Kidney (tissue), 14 donors: Measurements from ENCODE around the gene AR. TPM values are rescaled to one million over a fixed set of nuclear protein-coding genes. Genes with fewer than 3 reads are reported as not detected.

Experiments
- DNase-seq, 5 donors: peaks; one replicate each; pipeline ENCODE4 v3.0.0-alpha.2; 2013 to 2020
- FAIRE-seq: peaks from 2 replicates; lab custom pipeline; 2012; peaks lifted over from hg19 to GRCh38; lab: Jason Lieb, UNC
- H3K27ac ChIP-seq, 2 donors: one replicate each; pipeline ENCODE4 v1.7.0; 2013; ENCODE audit warnings: low read depth in 2 of 2, low read length in 2 of 2, inconsistent platforms in 1 of 2
- H3K27me3 ChIP-seq: one replicate; pipeline ENCODE4 v1.7.1; 2013; ENCODE audit warnings: low read length, inconsistent platforms; ENCODE audit not compliant: control insufficient read depth, insufficient read depth
- H3K36me3 ChIP-seq, 3 donors: one replicate each; pipeline versions ENCODE4 v1.7.0 to v1.7.1; 2013; ENCODE audit warnings: low read length in 3 of 3, control low read depth in 1 of 3, inconsistent platforms in 1 of 3; ENCODE audit not compliant: insufficient read depth in 3 of 3, control insufficient read depth in 2 of 3
- H3K4me1 ChIP-seq, 3 donors: one replicate each; pipeline versions ENCODE4 v1.7.0 to v1.7.1; 2013; ENCODE audit warnings: low read length in 3 of 3, inconsistent platforms in 1 of 3, low read depth in 1 of 3; ENCODE audit not compliant: control insufficient read depth in 2 of 3, insufficient read depth in 2 of 3
- H3K4me3 ChIP-seq, 3 donors: one replicate each; pipeline versions ENCODE4 v1.7.0 to v1.8.1; 2013; ENCODE audit warnings: low read length in 3 of 3, control low read depth in 1 of 3, inconsistent platforms in 1 of 3
- H3K9ac ChIP-seq, 3 donors: one replicate each; pipeline versions ENCODE4 v1.7.0 to v1.7.1; 2013; ENCODE audit warnings: low read length in 3 of 3, control low read depth in 1 of 3, inconsistent platforms in 1 of 3
- H3K9me3 ChIP-seq, 3 donors: one replicate each; pipeline versions ENCODE4 v1.7.0 to v1.7.1; 2013; ENCODE audit warnings: low read length in 3 of 3, control low read depth in 1 of 3, inconsistent platforms in 1 of 3; ENCODE audit not compliant: control insufficient read depth in 2 of 3, insufficient read depth in 1 of 3
- intact Hi-C: fragments of 100-400 bp; cut with DNase I; formaldehyde crosslinking; loops from one replicate; pipeline ENCODE4 v1.11.1; 2022
- polyA plus RNA-seq: library from polyadenylated mRNA; stranded (reverse); fragments of 350-450 nt; fragmentation: Illumina TruSeq; extraction: RNeasy Lipid Tissue Mini Kit (QIAGEN cat#74804); gene quantifications from one replicate; pipeline ENCODE4 v1.2.3, GENCODE V29; 2014; ENCODE audit warnings: low read depth, low replicate concordance; ENCODE audit not compliant: insufficient read depth
- total RNA-seq: library from RNA; stranded (reverse); fragmentation: NEBNext Ultra II Directional; extraction: Animal tissue kit (Norgen Biotek cat#: 25700); gene quantifications from one replicate; pipeline ENCODE4 v1.2.1, GENCODE V29; 2021
- TF ChIP-seq, protein P1 (sequence below): IDR thresholded peaks from 3 replicates; pipeline ENCODE4 v1.5.1; 2012; ENCODE audit warnings: mild to moderate bottlenecking, moderate library complexity, borderline replicate concordance; ENCODE audit not compliant: insufficient read depth; ENCODE audit errors: extremely low read depth
- donor health status: control.
- donor health status: control.
- donor health status: control.
- donor health status: control.
- donor health status: control.
- donor health status: DM: yes; HTN: yes; CAD: no.
- donor health status: Normal renal cell carcinoma (clear cell type).

AR gene
- total and polyA plus RNA-seq, 2 donors from 2014 or later, result 1.6 to 13.6 TPM

DNA sequence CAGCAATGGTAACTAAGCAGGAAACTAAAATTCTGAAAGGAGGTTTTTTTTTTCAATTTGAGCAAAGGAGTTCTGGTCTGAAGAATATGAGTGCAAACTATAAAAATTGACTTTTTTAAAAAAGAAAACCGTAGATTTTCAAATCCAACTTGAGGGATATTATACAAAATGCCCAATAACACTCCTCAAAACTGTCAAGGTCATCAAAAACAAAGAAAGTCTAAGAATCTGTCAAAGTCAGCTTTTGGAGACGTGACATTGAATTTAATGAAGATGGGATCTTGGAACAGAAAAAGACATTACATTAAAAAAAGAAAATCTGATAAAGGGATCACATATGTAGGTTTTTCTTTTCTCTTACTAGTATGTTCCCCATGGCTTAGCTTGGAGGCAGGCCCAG is 40.4 kb upstream of the AR start:
- FAIRE-seq (no peak), DNase-seq (no peak)
- Histone ChIP-seq H3K27me3 (no peaks in the 10 kb centered on the region), H3K4me3 (no peak overlapping the region), H3K27ac (no peak overlapping the region), H3K36me3 (no peaks in the 10 kb centered on the region), H3K9me3 (no peaks in the 10 kb centered on the region), H3K9ac (no peak overlapping the region), H3K4me1 (no peaks in the 10 kb centered on the region)
- TF ChIP-seq, protein P1, sequence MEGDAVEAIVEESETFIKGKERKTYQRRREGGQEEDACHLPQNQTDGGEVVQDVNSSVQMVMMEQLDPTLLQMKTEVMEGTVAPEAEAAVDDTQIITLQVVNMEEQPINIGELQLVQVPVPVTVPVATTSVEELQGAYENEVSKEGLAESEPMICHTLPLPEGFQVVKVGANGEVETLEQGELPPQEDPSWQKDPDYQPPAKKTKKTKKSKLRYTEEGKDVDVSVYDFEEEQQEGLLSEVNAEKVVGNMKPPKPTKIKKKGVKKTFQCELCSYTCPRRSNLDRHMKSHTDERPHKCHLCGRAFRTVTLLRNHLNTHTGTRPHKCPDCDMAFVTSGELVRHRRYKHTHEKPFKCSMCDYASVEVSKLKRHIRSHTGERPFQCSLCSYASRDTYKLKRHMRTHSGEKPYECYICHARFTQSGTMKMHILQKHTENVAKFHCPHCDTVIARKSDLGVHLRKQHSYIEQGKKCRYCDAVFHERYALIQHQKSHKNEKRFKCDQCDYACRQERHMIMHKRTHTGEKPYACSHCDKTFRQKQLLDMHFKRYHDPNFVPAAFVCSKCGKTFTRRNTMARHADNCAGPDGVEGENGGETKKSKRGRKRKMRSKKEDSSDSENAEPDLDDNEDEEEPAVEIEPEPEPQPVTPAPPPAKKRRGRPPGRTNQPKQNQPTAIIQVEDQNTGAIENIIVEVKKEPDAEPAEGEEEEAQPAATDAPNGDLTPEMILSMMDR, result no peak
- intact Hi-C loops, result no loop called here

DNA sequence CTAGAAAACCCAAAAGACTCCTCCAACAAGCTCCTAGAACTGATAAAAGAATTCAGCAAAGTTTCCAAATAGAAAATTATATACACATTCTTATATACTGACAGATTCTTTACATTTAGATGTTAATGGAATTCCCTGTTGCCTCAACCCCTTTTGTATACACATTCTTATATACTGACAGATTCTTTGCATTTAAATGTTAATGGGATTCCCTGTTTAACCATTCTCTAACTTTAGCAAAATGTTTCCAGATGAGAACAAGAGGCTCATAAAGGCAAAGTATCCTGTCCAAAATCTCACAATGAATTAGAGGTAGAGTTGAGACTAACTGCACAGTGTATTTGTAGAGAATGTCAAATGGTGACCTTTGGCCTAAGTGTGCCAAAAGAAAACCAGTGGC is 23.1 kb upstream of the AR start:
- TF ChIP-seq, protein P1, result no peak
- no peaks in the 10 kb centered on the region for H3K9me3 ChIP-seq
- H3K36me3 ChIP-seq, result no peaks in the 10 kb centered on the region
- no peak overlapping the region for H3K27ac ChIP-seq
- no peak overlapping the region for H3K9ac ChIP-seq
- no peak for FAIRE-seq
- H3K4me3 ChIP-seq, result no peak overlapping the region
- H3K4me1 ChIP-seq, result no peaks in the 10 kb centered on the region
- intact Hi-C loops, result no loop called here
- no peaks in the 10 kb centered on the region for H3K27me3 ChIP-seq
- DNase-seq, result no peak

DNA sequence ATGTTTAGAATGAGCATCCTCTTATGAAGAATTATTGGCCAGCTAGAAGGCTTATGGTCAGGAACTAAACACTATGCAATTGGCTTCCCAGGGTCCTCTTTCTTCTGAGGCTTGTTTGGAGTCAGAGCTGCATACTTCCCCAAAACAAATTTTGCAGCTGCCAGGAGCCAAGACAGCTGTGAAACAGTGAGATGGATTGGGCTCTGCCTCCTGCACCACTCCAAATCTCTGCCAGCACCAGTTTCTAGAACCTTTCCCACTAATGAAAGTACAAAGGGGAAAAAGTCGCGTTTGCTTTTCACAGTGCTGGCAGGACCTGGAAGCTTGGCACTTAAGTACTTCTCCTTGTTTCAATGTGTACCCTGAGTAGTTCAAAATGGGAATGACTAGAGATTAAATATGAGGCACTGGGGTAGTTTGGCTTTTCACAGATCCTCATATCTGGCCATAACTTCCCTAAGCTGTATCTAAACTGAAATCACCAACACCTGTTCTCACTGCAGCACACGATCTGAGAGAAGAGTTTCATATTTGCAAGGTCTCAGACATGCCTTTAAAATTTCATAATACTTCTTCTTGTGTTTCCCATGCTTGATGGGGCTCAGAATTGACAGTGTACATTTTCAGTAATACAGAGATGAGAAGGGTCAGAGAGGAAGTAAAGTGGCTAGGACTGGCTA is 20.7 kb upstream of the AR start:
- Histone ChIP-seq H3K9me3 (no peaks in the 10 kb centered on the region), H3K36me3 (no peaks in the 10 kb centered on the region), H3K4me3 (no peak overlapping the region), H3K4me1 (no peaks in the 10 kb centered on the region), H3K27ac (no peak overlapping the region), H3K27me3 (no peaks in the 10 kb centered on the region), H3K9ac (no peak overlapping the region)
- intact Hi-C loops, result no loop called here
- TF ChIP-seq, protein P1, result no peak
- no peak for DNase-seq
- no peak for FAIRE-seq

DNA sequence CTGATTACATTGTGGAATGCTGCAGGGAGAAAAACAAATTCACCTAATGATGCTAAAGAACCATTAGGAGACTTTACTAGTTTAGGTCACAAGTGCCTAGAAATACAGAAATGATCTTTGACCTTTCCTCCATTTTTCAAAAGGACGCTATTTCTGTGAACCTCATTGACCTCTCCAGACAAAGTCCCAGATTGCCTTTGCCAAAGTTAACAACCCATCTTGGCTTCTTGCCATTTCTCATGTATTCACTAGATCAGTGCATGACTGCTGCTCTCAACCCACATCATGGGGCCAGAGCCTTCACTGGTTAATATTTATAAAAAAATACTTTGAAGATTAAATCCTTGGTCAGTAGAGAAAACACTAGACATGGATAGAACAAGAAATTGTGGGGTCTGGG is 19.9 kb upstream of the AR start:
- intact Hi-C loops, result no loop called here
- Histone ChIP-seq H3K9ac (no peak overlapping the region), H3K27ac (no peak overlapping the region), H3K9me3 (no peaks in the 10 kb centered on the region), H3K4me1 (no peaks in the 10 kb centered on the region), H3K36me3 (no peaks in the 10 kb centered on the region), H3K27me3 (no peaks in the 10 kb centered on the region), H3K4me3 (no peak overlapping the region)
- TF ChIP-seq, protein P1, result no peak
- FAIRE-seq (peak; percentile 90), DNase-seq (peak in 1 of 5 donors; percentile 9)
